Right lobe of liver (tissue), 6 donors: Measurements from ENCODE around the gene USP16. TPM values are rescaled to one million over a fixed set of nuclear protein-coding genes. Genes with fewer than 3 reads are reported as not detected.

Experiments used
- ATAC-seq, 4 donors: fragments of 200-7000 bp; cut with Tn5 transposase; one replicate each; pipeline ENCODE4 v1.9.1; 2020; ENCODE audit warnings: mild to moderate bottlenecking in 4 of 4, moderate library complexity in 4 of 4
- DNase-seq, 3 donors: peaks; one replicate each; pipeline ENCODE4 v3.0.0-alpha.2; 2020
- H3K27ac ChIP-seq, 3 donors: fragments of 200-600 bp; one replicate each; pipeline ENCODE4 v1.8.0; 2022
- H3K27me3 ChIP-seq, 2 donors: fragments of 200-600 bp; one replicate each; pipeline ENCODE4 v1.8.0; 2022
- H3K36me3 ChIP-seq, 4 donors: fragments of 200-600 bp; sonication (generic) in 1 of 4; one replicate each; pipeline versions ENCODE4 v1.5.1 to v1.8.0; 2017 to 2022; ENCODE audit warnings: control low read depth in 1 of 4
- H3K4me1 ChIP-seq, 4 donors: fragments of 200-600 bp; sonication (generic) in 1 of 4; one replicate each; pipeline versions ENCODE4 v1.5.1 to v1.8.0; 2017 to 2022; ENCODE audit warnings: control low read depth in 1 of 4
- H3K4me3 ChIP-seq, 3 donors: fragments of 200-600 bp; one replicate each; pipeline ENCODE4 v1.8.0; 2022
- H3K9me3 ChIP-seq, 4 donors: fragments of 200-600 bp; sonication (generic) in 1 of 4; one replicate each; pipeline versions ENCODE4 v1.5.1 to v1.8.0; 2017 to 2022; ENCODE audit warnings: control low read depth in 1 of 4
- CTCF ChIP-seq, 4 donors: fragments of 200-600 bp in 3 of 4; fragments of 450-650 bp in 1 of 4; IDR thresholded peaks; one replicate each; pipeline versions ENCODE4 v1.5.1 to v1.8.0; 2016 to 2022; ENCODE audit warnings: antibody characterized with exemption in 4 of 4, mild to moderate bottlenecking in 2 of 4
- POLR2A ChIP-seq: fragments of 450-650 bp; IDR thresholded peaks from one replicate; pipeline ENCODE4 v1.6.1; 2017; ENCODE audit warnings: antibody characterized with exemption, mild to moderate bottlenecking
- WGBS: methylation state at CpG from one replicate; pipeline ENCODE4 v1.1.6; 2018; ENCODE audit warnings: low coverage, low lambda C conversion rate; ENCODE audit not compliant: insufficient coverage; ENCODE audit errors: missing lambda C conversion rate; 5-methylcytosine and 5-hydroxymethylcytosine counted together
- intact Hi-C, 2 donors: fragments of 100-400 bp; cut with DNase I; formaldehyde crosslinking; loops; one replicate each; pipeline versions ENCODE4 v1.11.2 to v1.14.1; 2022
- total RNA-seq, 6 experiments: library from RNA; depleted of rRNA in 2 of 6; stranded (reverse); fragments of >200 nt in 2 of 6; fragmentation: NEBNext Ultra II Directional in 3 of 6; extraction: Animal tissue kit (Norgen Biotek cat#: 25700) in 3 of 6; gene quantifications; one replicate each; pipeline versions ENCODE4 v1.1.0 to v1.2.4, GENCODE V29; 2016 to 2023
- donor health status: DM: no; HTN: yes; CAD: no.
- donor health status: DM: no; HTN: no; CAD: no.
- donor health status: DM: no; HTN: no; CAD: no.
- donor health status: DM: no; HTN: yes; CAD: no.
- donor health status: DM: no; HTN: yes; CAD: no.

The USP16 gene
- total RNA-seq, 6 experiments from 2014 or later, result 14.1 to 20.5 (median 17.4) TPM

- 30% methylated on average over 3 of the region's 6 CpGs for WGBS
- ATAC-seq, result peak; percentile 17 to 64 (median 26)
- DNase-seq, result no peak
Observed at GRCh38 chr21:29080454-29080941, 56.0 kb downstream of the USP16 start.

GRCh38 chr21:29082046-29082815, 57.8 kb downstream of the USP16 start:
- no peaks in the 10 kb centered on the region for H3K27me3 ChIP-seq
- peaks cover 0 to 13% (median 0%) of the 10 kb centered on the region in 4 donors for H3K4me1 ChIP-seq
- intact Hi-C loops, result no loop called here
- no peak for ATAC-seq
- no peak overlapping the region for H3K4me3 ChIP-seq
- H3K27ac ChIP-seq, result no peak overlapping the region
- DNase-seq, result no peak
- no peaks in the 10 kb centered on the region for H3K9me3 ChIP-seq
- no peaks in the 10 kb centered on the region for H3K36me3 ChIP-seq
- TF ChIP-seq CTCF (IDR thresholded peaks at IDR 0.05) (no peak), POLR2A (no peak)
- WGBS, result 74% methylated on average over 2 of the region's 3 CpGs

More at GRCh38 chr21:29080454-29080941, 56.0 kb downstream of the USP16 start:
- Histone ChIP-seq H3K27me3 (no peaks in the 10 kb centered on the region), H3K36me3 (no peaks in the 10 kb centered on the region), H3K4me1 (peaks cover 0 to 13% (median 0%) of the 10 kb centered on the region in 4 donors), H3K4me3 (no peak overlapping the region), H3K9me3 (no peaks in the 10 kb centered on the region), H3K27ac (no peak overlapping the region)
- TF ChIP-seq CTCF (IDR thresholded peaks at IDR 0.05) (no peak), POLR2A (no peak)
- intact Hi-C loops, result no loop called here

- no peak for DNase-seq
- no peaks in the 10 kb centered on the region for H3K36me3 ChIP-seq
- no peak for ATAC-seq
- H3K4me1 ChIP-seq, result peaks cover 0 to 7% (median 0%) of the 10 kb centered on the region in 4 donors
- no peak overlapping the region for H3K4me3 ChIP-seq
- no peak for TF ChIP-seq CTCF (IDR thresholded peaks at IDR 0.05)
- TF ChIP-seq POLR2A, result no peak
- H3K27me3 ChIP-seq, result no peaks in the 10 kb centered on the region
- intact Hi-C loops, result no loop called here
- WGBS, result 90% methylated on average over 3 of the region's 3 CpGs
- no peak overlapping the region for H3K27ac ChIP-seq
- H3K9me3 ChIP-seq, result no peaks in the 10 kb centered on the region
Observed at GRCh38 chr21:29083306-29083705, 58.8 kb downstream of the USP16 start.

- H3K9me3 ChIP-seq, result no peaks in the 10 kb centered on the region
- no peaks in the 10 kb centered on the region for H3K36me3 ChIP-seq
- no peak overlapping the region for H3K27ac ChIP-seq
- DNase-seq, result no peak
- no peaks in the 10 kb centered on the region for H3K4me1 ChIP-seq
- ATAC-seq, result no peak
- no peak for TF ChIP-seq CTCF (IDR thresholded peaks at IDR 0.05)
- no peak for TF ChIP-seq POLR2A
- H3K4me3 ChIP-seq, result no peak overlapping the region
- WGBS, result 60% methylated on average over 2 of the region's 2 CpGs
- no peaks in the 10 kb centered on the region for H3K27me3 ChIP-seq
- intact Hi-C loops, result no loop called here
Observed at GRCh38 chr21:29084372-29084771, 59.9 kb downstream of the USP16 start.
